SK-N-DZ (cell line): ENCODE results near the gene TTC31. TPM values are rescaled to one million over a fixed set of nuclear protein-coding genes. Genes with fewer than 3 reads are reported as not detected.
"Not testable (repeated sequence)": the region's sequence is repeated elsewhere in the genome, so short reads cannot be mapped to it uniquely, and the experiment has no call there.

ENCODE experiments used
- DNase-seq: peaks from one replicate; pipeline ENCODE4 v3.0.0-alpha.2; 2015; ENCODE audit warnings: low spot score
- polyA plus RNA-seq, 2 experiments: library from polyadenylated mRNA; depleted of rRNA; stranded (reverse); fragments of >200 nt; gene quantifications; 2 replicates each; pipeline ENCODE4 v1.2.3, GENCODE V29; 2014

TTC31 gene
- 39.8 and 54.7 TPM in 2 replicates for polyA plus RNA-seq (2014; cell fraction: cytosol; rRNA removed)
- polyA plus RNA-seq (2014; cell fraction: nucleus; rRNA removed) = 114 and 168 TPM in 2 replicates

DNA sequence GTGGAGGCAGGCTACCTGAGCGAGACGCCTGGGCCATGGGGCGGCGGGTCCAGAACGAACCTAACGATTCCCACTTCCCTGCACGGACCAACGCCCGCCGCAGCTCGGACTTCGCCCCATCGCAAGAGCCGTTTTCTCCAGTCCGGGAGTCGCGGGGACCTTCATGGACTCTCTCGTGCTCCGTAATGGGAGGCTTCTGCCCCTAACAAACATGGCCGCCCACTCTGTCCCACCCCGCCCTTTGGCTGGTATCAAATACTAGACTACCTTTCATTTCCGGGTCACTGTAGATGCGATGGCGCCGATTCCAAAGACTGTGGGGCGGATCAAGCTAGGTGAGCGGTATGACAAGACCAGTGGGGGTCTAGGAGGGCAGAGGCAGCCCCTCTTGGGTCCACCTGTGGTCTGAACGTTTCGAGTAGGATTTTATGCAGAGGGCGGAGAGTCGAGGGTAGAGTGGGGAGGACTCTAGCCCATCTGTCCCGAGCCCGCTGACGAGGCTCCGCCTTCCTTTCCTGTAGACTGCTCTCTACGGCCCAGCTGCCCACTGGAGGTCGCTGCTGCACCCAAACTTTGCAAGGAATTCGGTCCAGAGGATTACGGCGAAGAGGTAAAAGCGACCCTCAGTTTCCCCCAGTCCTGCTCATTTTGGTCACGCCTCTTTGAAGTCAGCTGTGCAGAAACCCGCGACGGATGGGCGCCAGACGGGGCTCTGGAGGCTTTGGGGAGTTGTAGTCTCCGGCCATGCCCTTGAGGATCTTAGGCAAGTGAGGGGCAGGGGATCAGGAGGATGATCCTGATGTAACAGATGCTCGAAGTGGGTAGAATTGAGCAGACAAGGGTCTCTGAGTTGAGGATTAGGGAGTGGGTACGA is at the start of gene TTC31, which contains the start of gene CCDC142:
TSS of gene TTC31 (plus strand) at position 281 of the 874 bp plus-strand sequence. CDS start at position 296, 15 bp downstream.
TSS of gene CCDC142 (minus strand) at position 198 of the 874 bp plus-strand sequence. CDS start at position 37, 161 bp downstream.
- peak; percentile 96 for DNase-seq

DNA sequence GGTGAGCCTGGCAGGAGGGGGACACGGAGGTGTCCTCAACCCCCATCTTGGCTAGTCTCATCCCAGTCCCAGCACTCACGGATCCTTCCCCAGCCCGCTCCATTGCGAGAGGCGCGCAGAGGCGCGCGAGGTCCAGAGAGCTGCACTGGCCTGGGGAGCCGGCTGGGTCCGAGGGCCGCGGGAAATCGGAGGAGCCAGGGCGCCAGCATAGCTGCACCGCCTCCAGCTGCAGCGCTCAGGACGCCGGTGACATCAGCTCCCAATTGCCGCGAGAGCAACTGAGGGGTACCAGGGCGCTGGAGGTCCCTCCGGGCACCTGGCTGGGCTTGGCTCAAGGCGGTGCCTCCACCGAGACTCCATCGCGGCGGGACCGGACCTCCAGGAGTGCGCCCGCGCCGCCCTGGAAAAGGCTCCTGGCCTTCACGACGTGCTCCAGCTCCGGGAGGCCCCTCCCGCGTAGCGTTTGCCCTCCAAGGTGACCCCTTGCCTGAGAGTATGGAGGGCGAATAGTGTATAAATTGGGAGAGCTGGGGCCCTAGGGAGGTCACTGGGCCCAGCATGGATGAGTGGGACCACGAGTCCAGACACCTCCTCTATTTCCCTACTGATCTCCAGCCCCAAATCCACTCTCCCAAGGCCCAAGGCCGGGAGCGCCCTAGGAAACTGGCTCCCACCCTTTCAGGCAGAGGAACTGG is 46.6 kb upstream of the TTC31 start:
- no peak for DNase-seq

DNA sequence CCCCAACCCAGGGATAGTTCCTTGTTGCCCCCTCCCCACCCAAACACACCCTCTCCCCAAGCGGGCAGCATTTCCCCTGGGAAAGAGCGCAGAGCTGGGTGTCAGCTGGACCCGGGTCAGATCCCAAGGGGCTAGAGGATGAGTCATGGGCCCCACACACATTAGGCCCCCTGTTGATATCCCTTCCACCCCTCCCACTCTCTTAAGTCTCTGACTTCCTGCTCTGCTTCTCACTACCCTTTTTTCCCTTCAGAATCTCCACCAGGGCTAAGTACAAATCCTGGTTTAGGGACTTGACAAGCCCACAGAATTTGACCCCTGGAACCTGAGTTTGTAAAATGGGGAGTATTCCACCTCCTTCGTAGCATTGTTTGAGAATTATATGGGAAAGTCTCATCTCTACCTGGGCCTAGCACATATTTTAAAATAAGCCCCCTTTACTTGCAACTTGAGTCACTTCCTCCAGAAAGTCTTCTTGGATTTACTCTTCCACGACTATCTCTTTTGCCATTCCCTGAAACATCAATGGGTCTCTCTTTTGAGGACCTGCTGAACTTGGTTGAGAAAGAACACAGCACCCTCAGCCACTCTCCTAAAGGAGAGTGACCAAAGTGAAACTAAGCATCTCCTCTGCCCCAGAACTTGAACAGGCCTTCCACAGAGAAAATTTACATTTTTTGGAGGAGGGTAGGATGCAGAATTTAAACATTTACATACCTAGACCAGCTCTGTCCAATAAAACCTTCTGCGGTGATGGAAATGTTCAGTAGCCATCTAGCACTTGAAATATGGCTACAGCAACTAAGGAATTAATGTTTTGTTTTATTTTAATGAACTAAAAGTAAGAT is 45.8 kb upstream of the TTC31 start:
- DNase-seq = no peak

DNA sequence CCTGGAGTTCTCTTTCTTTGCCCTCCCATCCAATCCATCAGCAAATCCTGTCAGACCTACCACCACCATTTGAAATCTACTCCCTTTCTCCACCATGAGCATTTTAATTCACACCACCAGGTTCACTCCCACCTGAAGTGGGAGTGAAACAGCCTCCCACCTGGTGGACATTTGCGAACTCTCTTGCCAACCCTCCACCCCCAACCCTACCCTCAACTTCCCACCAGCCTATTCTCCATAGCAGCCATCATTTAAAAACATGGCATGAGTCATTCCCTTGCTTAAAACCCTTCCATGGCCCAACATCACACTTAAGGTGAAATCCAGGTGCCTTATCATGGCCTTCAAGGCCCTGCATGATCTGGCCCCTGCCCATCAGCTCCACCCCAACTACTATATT is 44.6 kb upstream of the TTC31 start:
- no peak for DNase-seq

DNA sequence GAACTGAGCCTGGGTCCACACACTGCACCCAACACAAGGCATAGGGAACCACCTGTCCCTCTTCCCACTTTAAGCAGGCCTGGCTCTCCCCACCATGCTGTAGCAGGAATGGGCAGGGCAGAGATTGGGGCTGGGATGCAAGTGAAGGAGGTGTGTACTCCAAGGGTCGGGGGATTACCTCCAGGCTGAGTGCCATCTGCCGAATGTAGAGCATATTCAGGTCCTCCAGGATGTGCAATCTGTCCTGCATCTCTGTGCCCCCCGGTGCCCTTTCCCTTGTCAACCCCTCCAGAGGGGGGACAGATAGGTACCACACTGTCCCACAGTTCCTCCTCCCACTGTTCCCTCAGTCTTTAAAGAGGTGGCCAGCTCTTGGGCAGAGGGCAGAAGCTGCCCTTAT is 43.5 kb upstream of the TTC31 start:
- no peak for DNase-seq

DNA sequence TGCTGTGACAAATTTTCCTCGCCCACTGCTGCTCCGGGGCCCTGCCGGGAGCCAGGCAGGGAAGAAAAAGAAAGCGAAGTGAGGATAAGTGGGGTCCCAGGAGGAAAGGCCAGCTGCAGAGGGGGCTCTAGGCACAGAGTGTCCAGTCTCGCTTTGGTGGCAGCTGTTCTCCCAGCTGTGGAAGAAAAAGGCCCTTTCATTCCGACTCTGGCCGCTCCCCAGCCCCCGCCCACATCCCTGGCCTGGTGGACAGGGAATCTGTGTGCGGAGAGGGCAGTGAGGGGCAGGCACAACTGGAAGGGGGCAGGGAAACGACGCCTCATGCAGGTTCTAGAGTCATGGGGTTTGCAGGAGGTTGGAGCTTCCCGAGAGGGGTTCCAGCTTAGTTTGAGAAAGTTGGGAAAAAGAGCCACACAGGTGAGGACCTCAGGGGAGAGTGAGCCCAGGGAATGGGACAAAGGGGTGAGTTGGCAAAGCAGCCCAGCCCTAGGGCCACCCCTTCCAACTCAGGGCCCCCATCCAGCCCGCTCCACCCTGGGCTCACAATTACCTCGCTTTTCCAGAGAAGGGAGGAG is 43.0 kb upstream of the TTC31 start:
- peak; percentile 47 for DNase-seq

DNA sequence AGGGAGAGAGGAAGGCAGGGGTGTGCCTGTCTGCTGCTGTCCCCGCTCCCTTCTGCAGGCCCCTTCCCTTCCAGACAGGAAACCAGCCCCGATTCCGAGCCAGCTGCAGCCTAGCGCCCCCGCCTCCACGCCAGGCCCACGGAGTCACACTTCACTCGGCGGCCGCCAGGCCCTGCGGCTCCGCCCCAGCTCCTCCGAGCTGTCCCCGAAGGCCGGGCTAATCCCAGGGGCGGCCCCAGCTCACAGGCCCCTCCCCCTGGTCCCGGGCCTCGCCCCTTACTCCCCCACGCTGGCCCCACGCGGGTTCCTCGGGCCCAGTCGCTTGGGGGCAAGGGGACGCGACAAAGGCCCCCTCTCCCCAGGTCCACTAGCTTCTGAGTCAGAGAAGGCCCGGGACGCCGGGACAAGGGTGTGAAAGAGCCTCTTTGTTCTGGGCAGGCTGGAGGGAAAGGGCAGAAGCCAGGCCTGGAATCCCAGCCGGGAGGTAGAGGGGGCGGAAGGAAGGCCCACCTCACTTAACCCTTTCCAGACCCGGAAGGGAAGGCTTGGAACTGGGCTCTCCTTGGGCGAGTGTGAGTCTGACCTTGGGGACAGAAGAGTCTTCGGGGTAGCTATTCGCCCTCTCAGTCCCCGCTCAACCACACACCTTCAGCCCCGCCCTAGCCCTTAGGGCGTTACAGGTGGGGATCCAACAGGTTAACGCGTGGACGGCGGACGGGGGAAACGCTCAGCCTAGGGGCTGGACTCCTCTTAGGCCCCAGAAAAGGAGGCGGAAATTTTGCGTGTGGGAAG is 42.3 kb upstream of the TTC31 start:
- peak; percentile 92 for DNase-seq

DNA sequence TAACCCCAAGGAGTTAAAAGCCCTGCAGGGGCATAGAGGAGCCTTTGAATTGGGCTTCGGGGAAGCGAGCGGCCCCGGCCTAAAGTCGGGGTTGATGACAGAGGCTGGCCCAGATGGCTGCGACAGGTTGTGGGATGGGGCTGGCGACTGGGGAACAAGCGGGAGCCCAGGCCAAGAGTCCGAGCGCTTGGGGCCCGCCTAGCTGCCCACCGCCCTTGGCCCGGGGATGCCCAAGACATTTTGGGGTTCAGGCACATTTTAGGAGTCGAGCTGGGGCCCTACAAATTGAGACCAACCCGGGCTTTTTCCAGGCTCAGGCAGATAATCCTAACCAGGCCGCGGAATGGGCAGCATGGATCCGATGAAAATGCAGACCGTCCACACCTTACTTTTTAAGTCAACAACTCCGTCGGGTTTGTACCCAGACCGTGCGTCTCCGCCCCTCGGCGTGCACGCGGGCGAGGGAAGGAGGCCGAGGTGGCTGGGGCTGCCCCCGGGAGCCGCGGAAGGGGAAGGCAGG is 41.7 kb upstream of the TTC31 start:
- DNase-seq = no peak

DNA sequence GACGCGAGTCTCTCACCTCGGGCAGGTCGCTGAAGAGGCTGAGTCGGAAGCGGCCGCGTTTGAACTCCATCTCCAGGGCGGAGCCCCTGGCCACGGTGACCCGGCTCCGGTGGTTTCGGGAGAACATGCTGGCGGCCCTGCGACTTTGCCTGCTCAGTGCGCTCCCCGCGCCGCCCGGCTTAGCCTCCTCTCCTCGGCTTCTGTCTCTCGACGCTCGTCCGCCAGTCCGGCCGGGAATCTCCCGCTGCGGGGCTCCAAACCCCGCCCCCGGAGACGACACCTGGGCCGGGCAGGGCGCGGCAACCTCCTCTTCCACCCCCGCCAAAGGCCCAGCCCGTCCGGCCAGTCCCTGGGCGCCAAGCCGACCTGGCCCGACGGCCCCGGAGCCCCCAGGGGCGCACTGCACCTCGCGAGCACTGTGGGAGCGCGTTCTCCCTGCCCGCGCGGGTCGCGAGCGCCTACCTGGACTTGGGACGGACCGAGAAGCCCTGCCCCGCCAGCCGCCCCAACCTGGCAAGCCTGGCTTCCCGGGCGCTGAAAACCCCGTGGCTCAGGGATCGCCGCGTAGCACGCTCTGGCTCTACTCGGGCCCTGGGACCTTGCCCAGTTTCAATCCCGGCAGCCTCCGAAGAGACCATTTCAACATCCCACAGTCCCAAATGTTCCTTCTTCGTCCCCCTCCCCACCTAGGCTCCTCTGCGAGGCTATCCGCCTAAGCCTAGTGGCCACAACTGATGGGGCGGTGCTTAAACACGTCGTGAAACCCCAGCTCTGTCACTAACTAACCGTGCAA is 41.0 kb upstream of the TTC31 start, which contains the start of gene RTKN:
TSS of gene RTKN (minus strand) at position 248 of the 793 bp plus-strand sequence. CDS start at position 127, 121 bp downstream.
- DNase-seq = no peak

DNA sequence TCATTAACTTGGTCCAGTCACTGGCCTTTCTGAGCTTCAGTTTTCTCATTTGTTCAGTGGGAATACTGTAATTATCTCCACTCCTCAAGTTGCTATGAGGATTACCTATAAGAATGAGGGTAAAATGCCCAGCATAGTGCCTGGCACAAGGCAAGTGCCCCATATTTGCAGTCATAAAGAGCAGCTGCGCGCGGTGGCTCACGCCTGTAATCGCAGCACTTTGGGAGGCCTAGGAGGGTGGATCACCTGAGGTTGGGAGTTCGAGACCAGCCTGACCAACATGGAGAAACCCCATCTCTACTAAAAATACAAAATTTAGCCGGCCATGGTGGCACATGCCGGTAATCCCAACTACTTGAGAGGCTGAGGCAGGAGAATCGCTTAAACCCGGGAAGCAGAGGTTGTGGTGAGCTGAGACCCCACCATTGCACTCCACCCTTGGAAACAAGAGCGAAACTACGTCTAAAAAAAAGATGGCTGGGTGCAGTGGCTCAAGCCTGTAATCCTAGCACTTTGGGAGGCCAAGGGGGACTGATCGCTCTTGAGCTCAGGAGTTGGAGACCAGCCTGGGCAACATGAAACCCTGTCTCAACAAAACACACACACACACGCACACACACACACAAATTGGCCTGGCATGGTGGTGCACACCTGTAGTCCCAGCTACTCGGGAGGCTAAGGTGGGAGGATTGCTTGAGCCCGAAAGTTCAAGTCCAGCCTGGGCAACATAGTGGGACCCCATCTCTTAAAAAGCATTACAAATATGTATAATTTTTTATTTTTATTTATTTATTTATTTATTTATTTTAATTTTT is 40.2 kb upstream of the TTC31 start:
- not testable (repeated sequence) for DNase-seq

DNA sequence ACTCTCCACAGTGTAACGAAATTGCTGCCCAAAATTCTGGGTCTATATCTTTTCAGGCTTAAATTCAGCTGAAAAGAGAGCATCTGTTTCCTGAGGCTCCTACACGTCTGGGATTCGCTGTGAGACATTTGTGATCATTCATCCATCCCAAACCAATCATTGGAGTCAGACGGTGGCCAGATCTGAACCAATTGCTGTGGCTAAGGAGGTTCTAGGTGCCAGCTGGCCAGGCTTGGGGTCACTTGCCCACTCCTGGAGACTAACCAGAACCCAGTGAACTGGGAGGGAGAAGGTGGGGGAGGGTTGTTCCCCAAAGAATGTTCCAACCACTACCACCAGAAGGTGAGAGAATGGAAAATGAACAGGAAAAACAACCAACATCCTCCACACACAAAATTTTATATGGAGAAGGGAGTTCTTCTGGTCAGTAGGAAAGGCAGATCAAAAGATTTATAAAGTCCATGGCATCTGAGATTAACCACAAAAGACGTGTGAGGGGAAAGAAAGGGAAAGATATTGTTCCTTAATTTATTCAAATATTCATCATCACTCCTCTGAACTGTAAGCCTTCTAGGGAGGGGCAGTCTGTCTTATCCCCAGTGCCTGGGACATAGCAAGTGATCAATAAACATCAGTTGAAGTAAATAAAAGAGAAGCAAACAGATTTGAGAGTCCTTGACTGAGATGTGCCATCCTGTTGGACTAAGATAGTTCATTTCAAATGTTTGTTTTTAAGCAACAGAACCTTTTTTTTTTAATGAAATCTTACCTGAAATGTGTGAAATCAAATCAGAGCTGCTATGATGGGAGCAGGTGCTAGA is 38.2 kb upstream of the TTC31 start:
- no peak for DNase-seq

DNA sequence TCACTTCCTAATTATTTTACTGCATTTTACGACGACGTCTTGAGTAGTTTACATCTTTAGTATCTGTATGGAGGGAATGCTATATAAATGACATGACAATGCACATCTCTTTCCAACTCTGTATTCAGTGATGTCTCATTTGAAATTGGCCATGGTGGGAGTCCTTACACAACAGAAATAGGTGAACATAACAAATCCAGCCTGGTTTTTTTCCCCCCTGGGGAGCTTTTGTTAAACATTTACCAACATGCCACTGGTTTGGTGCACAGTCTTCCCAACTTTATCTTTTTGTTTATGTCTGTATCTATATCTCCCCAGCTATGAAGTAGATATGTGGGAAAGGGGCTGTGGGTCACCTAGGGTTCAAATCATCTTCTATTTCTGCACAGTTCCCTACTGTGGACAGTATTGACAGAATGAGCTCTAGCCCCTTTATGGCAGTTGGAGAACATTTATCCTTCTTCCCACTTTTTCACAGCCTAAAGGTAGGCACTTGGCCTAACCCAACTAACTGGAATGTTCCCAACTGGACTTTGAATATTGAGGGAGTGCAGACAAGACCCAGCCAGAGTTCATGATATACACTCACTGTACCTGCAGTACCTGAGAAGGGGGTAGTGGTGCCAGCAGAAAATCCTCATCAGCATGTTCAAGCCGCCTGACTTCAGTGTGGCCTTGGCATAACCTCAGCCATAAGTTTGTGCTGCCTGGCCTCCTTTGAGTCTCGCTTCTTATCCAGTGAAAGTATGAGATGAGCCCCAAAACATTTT is 35.5 kb upstream of the TTC31 start:
- no peak for DNase-seq

DNA sequence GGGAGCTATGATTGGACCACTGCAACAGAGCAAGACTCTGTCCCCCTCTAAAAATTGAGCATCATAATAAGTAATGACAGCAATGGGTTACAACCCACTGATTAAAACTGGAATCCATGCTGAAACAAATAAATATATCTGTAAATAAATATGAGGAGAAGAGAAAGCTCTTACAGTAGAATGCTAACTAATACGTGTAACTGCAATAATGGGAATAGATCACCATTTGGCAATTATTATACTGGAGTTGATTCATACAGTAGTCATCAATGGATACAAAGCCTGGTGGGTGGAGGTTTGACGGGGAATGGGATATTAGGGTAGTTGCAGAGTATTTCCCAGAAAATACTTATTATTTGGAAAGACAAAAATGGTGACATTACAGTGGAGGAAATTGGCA is 34.1 kb upstream of the TTC31 start:
- DNase-seq = no peak

DNA sequence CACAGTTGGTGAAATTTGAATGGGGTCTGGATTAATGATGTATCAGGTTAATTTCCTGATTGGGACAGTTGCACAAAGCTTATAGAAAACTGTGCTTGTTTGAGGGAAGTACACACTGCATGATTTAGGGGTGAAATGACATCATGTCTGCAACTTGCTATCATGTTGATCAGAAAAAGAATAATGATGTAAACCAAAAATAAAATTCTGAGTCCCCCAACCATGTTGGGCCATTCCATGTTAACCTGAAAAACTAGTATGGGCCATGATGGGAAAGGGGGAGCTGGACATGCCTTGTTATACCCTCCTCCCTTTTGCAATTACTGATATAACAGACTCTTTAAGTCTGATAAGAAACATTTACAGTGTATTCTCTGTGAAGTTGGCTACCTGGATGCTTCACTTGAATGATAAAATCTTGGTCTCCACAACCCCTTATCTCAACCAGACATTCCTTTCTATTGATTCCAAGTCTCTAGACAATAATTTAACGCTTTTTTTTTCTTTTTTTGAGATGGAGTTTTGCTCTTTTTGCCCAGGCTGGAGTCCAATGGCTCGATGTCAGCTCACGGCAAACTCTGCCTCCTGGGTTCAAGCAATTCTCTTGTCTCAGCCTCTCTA is 32.2 kb upstream of the TTC31 start:
- DNase-seq = no peak

DNA sequence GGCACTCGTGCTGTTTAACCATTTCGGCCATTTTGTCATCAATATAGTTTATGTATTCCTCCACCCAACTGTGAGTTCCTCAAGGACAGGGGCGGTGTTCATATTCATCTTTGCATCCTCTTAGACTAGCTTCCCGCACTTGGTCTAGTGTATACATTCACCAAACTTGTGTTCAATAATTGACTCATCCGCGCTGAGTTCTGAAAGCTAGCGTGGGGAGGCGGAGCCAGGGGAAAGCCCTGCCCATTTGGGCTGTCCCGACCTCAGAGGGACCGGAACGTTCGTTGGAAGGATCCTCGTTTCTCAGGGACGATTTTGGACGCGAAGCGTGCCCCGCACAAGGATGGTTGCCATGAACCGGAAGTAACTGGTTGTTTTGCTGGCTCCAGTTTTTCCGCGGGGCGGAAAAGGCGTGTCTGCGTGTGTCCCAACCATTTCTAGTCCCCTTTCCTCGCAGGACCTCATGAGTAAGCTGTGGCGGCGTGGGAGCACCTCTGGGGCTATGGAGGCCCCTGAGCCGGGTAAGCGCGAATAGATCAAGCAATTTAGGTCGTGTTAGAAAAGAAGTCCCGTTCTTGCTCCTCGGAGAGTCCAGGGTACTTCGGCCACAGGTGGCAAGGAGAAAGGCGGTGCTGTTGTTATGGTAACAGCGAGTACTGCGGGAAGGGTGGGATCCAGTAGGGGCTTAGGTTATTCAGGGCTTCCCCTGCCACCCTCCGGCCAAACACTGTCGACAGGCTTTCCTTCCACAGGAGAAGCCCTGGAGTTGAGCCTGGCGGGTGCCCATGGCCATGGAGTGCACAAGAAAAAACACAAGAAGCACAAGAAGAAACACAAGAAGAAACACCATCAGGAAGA is 28.0 kb upstream of the TTC31 start, which contains the start of gene INO80B:
TSS of gene INO80B (plus strand) at position 434 of the 858 bp plus-strand sequence. CDS start at position 464, 30 bp downstream.
- peak; percentile 97 for DNase-seq
